ENCODE results near the gene C7orf25.

The C7orf25 gene

DNA sequence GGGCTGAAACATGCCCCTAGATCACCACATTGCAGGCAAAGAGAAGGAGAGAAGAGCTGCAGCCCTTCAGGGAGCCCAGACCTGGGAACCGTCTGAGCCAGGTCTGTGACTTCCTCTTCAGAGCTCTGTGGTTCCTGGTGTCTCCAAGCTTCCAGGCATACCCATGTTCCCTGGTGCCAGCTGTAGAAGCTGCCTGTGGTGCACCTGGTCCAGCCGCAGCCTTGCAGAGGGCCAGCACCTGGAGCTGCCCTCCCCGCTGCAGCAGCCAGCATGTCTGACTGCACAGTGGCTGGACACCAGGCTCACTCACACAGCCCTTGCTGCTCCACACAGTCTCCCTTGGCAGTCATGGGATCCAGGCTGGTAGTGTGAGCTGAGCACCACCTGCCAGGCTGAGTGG, 33.6 kb downstream of the C7orf25 start:
- no peaks in the 10 kb centered on the region for H3K9me2 ChIP-seq (replicated peaks; ENCODE audit: control insufficient read depth, low read length)
- H3K4me2 ChIP-seq (ENCODE audit: low read length) = no peak overlapping the region
- no peaks in the 10 kb centered on the region for H3K36me3 ChIP-seq (ENCODE audit: control insufficient read depth, low read length)
- H3K4me1 ChIP-seq (ENCODE audit: control insufficient read depth, low read length) = peaks cover 9% of the 10 kb centered on the region
- H3F3A ChIP-seq (ENCODE audit: control insufficient read depth, insufficient read depth) = no peaks in the 10 kb centered on the region
- no peak overlapping the region for H3K4me3 ChIP-seq (ENCODE audit: low read length)
- no peaks in the 10 kb centered on the region for H4K20me1 ChIP-seq (ENCODE audit: control insufficient read depth, insufficient read depth, low read depth, low read length)
- TF ChIP-seq, protein P1, sequence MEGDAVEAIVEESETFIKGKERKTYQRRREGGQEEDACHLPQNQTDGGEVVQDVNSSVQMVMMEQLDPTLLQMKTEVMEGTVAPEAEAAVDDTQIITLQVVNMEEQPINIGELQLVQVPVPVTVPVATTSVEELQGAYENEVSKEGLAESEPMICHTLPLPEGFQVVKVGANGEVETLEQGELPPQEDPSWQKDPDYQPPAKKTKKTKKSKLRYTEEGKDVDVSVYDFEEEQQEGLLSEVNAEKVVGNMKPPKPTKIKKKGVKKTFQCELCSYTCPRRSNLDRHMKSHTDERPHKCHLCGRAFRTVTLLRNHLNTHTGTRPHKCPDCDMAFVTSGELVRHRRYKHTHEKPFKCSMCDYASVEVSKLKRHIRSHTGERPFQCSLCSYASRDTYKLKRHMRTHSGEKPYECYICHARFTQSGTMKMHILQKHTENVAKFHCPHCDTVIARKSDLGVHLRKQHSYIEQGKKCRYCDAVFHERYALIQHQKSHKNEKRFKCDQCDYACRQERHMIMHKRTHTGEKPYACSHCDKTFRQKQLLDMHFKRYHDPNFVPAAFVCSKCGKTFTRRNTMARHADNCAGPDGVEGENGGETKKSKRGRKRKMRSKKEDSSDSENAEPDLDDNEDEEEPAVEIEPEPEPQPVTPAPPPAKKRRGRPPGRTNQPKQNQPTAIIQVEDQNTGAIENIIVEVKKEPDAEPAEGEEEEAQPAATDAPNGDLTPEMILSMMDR (IDR thresholded peaks at IDR 0.05; ENCODE audit: low read depth, low read length, poor library complexity, severe bottlenecking) = no peak
- no peak for TF ChIP-seq EZH2phosphoT487 (IDR thresholded peaks at IDR 0.05; ENCODE audit: borderline replicate concordance, low read length)
- H3K27me3 ChIP-seq (ENCODE audit: control insufficient read depth, low read length) = no peaks in the 10 kb centered on the region
- H3K79me2 ChIP-seq (ENCODE audit: control insufficient read depth, low read length) = no peaks in the 10 kb centered on the region
- no peak overlapping the region for H3K27ac ChIP-seq (ENCODE audit: low read depth, low read length)
- no peaks in the 10 kb centered on the region for H3K9me3 ChIP-seq (ENCODE audit: control insufficient read depth, insufficient read depth, low read length)

- H3K4me1 ChIP-seq (ENCODE audit: control insufficient read depth, low read length) = peaks cover 4% of the 10 kb centered on the region
- H3K4me2 ChIP-seq (ENCODE audit: low read length) = no peak overlapping the region
- H3K36me3 ChIP-seq (ENCODE audit: control insufficient read depth, low read length) = no peaks in the 10 kb centered on the region
- H3F3A ChIP-seq (ENCODE audit: control insufficient read depth, insufficient read depth) = no peaks in the 10 kb centered on the region
- no peaks in the 10 kb centered on the region for H4K20me1 ChIP-seq (ENCODE audit: control insufficient read depth, insufficient read depth, low read depth, low read length)
- H3K27ac ChIP-seq (ENCODE audit: low read depth, low read length) = no peak overlapping the region
- no peak for TF ChIP-seq EZH2phosphoT487 (IDR thresholded peaks at IDR 0.05; ENCODE audit: borderline replicate concordance, low read length)
- TF ChIP-seq, protein P1 (IDR thresholded peaks at IDR 0.05; ENCODE audit: low read depth, low read length, poor library complexity, severe bottlenecking) = no peak
- H3K4me3 ChIP-seq (ENCODE audit: low read length) = no peak overlapping the region
- no peaks in the 10 kb centered on the region for H3K27me3 ChIP-seq (ENCODE audit: control insufficient read depth, low read length)
- no peaks in the 10 kb centered on the region for H3K9me2 ChIP-seq (replicated peaks; ENCODE audit: control insufficient read depth, low read length)
- H3K9me3 ChIP-seq (ENCODE audit: control insufficient read depth, insufficient read depth, low read length) = no peaks in the 10 kb centered on the region
- no peaks in the 10 kb centered on the region for H3K79me2 ChIP-seq (ENCODE audit: control insufficient read depth, low read length)
These were observed 34.0 kb downstream of the C7orf25 start for GRCh38 chr7:42877862-42878261.

DNA sequence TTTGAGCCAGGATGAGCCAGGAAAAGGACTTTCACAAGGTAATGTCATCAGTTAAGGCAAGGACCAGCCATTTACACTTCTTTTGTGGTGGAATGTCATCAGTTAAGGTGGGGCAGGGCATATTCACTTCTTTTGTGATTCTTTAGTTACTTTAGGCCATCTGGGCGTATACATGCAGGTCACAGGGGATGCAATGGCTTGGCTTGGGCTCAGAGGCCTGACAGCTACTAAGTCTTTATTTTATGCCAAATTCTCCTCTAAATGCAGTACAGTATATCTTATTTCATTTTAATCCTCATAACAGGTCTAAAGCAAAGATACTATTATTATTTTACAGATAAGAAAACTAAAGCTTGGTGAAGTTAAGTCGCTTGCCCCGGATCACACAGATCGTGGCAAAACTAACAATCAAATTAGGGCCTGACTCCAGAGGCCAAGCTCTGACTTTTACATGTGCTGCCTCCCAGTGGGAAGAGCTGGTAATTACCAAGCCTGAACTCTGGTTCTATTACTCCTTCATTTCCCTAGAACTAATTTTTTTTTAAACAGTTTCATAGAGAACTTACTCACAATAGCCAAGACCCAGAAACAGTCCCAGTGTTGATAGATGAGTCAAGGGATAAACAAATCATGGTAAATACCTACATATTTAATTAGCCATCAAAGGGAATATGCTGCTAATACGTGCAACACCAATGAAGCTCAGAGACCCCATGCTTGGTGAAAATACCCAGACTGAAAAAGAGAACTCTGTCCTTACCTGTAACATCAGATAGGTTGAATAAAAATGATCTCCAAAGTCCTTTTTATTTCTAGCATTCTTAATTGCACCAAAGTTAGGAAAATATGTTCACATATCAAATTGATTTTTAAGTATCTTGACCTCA, 35.4 kb downstream of the C7orf25 start:
- Histone ChIP-seq H3K27ac (ENCODE audit: low read depth, low read length) (no peak overlapping the region), H3K36me3 (ENCODE audit: control insufficient read depth, low read length) (no peaks in the 10 kb centered on the region), H3K4me2 (ENCODE audit: low read length) (no peak overlapping the region), H3K4me1 (ENCODE audit: control insufficient read depth, low read length) (no peaks in the 10 kb centered on the region), H3K79me2 (ENCODE audit: control insufficient read depth, low read length) (no peaks in the 10 kb centered on the region), H3K9me3 (ENCODE audit: control insufficient read depth, insufficient read depth, low read length) (no peaks in the 10 kb centered on the region), H4K20me1 (ENCODE audit: control insufficient read depth, insufficient read depth, low read depth, low read length) (no peaks in the 10 kb centered on the region), H3K27me3 (ENCODE audit: control insufficient read depth, low read length) (no peaks in the 10 kb centered on the region), H3F3A (ENCODE audit: control insufficient read depth, insufficient read depth) (no peaks in the 10 kb centered on the region), H3K4me3 (ENCODE audit: low read length) (no peak overlapping the region), H3K9me2 (replicated peaks; ENCODE audit: control insufficient read depth, low read length) (no peaks in the 10 kb centered on the region)
- TF ChIP-seq EZH2phosphoT487 (IDR thresholded peaks at IDR 0.05; ENCODE audit: borderline replicate concordance, low read length) = no peak
- TF ChIP-seq, protein P1 (IDR thresholded peaks at IDR 0.05; ENCODE audit: low read depth, low read length, poor library complexity, severe bottlenecking) = peak; percentile 87
